Esophagus muscularis mucosa (tissue), 3 donors: ENCODE measurements around the gene CNKSR1.

Source experiments
- CTCF ChIP-seq, 3 experiments: fragments of 200-600 bp in 2 of 3; fragments of 450-650 bp in 1 of 3; sonication (generic) in 2 of 3; IDR thresholded peaks; one replicate each; pipeline ENCODE4 v1.5.1; 2017 to 2019; ENCODE audit warnings: antibody characterized with exemption in 3 of 3, mild to moderate bottlenecking in 2 of 3, moderate library complexity in 1 of 3
- POLR2A ChIP-seq: fragments of 450-650 bp; IDR thresholded peaks from one replicate; pipeline ENCODE4 v1.6.1; 2017; ENCODE audit warnings: antibody characterized with exemption, moderate library complexity, mild to moderate bottlenecking, low read depth

GRCh38 chr1:26158908-26159742 lies 18.2 kb upstream of the CNKSR1 start, which contains the start of gene FAM110D:
- no peak for TF ChIP-seq CTCF (IDR thresholded peaks at IDR 0.05)
- no peak for TF ChIP-seq POLR2A
